Smooth muscle cell (in vitro differentiated cells): ENCODE data around the gene MYH10. TPM values are rescaled to one million over a fixed set of nuclear protein-coding genes. Genes with fewer than 3 reads are reported as not detected.

Experiments
- DNase-seq: peaks from one replicate; lab custom pipeline; 2025; ENCODE audit not compliant: unreplicated experiment; lab: John Stamatoyannopoulos, UW
- H2AFZ ChIP-seq: fragments of 200-600 bp; sonication (generic); 2 replicates; pipeline ENCODE4 v1.6.0; 2016; ENCODE audit warnings: antibody characterized with exemption, low read depth, mild to moderate bottlenecking
- H3F3A ChIP-seq: fragments of 200-600 bp; sonication (generic); 2 replicates; pipeline ENCODE4 v1.6.0; 2017; ENCODE audit warnings: antibody characterized with exemption, low read depth
- H3K27ac ChIP-seq: fragments of 200-600 bp; sonication (generic); 2 replicates; pipeline ENCODE4 v1.5.1; 2016; ENCODE audit warnings: low read depth, mild to moderate bottlenecking
- H3K27me3 ChIP-seq: fragments of 200-600 bp; sonication (generic); 2 replicates; pipeline ENCODE4 v1.6.1; 2016; ENCODE audit warnings: low read depth, mild to moderate bottlenecking
- H3K36me3 ChIP-seq: fragments of 200-600 bp; sonication (generic); 2 replicates; pipeline ENCODE4 v1.5.1; 2016; ENCODE audit warnings: low read depth
- H3K4me1 ChIP-seq: fragments of 200-600 bp; sonication (generic); 2 replicates; pipeline ENCODE4 v1.5.1; 2016; ENCODE audit warnings: low read depth
- H3K4me2 ChIP-seq: fragments of 200-600 bp; sonication (generic); 2 replicates; pipeline ENCODE4 v1.6.0; 2016; ENCODE audit warnings: mild to moderate bottlenecking
- H3K4me3 ChIP-seq: fragments of 200-600 bp; sonication (generic); 2 replicates; pipeline ENCODE4 v1.5.1; 2016; ENCODE audit warnings: mild to moderate bottlenecking
- H3K79me2 ChIP-seq: fragments of 200-600 bp; sonication (generic); 2 replicates; pipeline ENCODE4 v1.6.0; 2016; ENCODE audit warnings: low read depth, mild to moderate bottlenecking
- H3K9ac ChIP-seq: fragments of 200-600 bp; sonication (generic); 2 replicates; pipeline ENCODE4 v1.6.0; 2016; ENCODE audit warnings: low read depth
- H3K9me3 ChIP-seq: fragments of 200-600 bp; sonication (generic); replicated peaks from 2 replicates; pipeline ENCODE4 v1.5.1; 2016; ENCODE audit warnings: low read depth
- H4K20me1 ChIP-seq: fragments of 200-600 bp; sonication (generic); 2 replicates; pipeline ENCODE4 v1.6.0; 2016; ENCODE audit warnings: low read depth
- WGBS: methylation state at CpG from one replicate; pipeline ENCODE4 v1.1.7; 2016; ENCODE audit warnings: low lambda C conversion rate; 5-methylcytosine and 5-hydroxymethylcytosine counted together
- polyA plus RNA-seq: library from polyadenylated mRNA; unstranded; fragments of >200 nt; fragmentation: Nextera tagmentation; extraction: Ambion mirVana; gene quantifications from 2 replicates; pipeline ENCODE4 v1.2.1, GENCODE V29; 2016
- total RNA-seq: library from RNA; depleted of rRNA; stranded (reverse); fragments of >200 nt; gene quantifications from 2 replicates; pipeline ENCODE4 v1.2.3, GENCODE V29; 2014
- TF ChIP-seq, protein P1 (sequence below): fragments of 200-600 bp; sonication (generic); IDR thresholded peaks from 2 replicates; pipeline ENCODE4 v1.5.1; 2017; ENCODE audit warnings: borderline replicate concordance, mild to moderate bottlenecking, antibody characterized with exemption; ENCODE audit not compliant: insufficient read depth, poor library complexity, severe bottlenecking

The MYH10 gene
- total and polyA plus RNA-seq, 2 experiments from 2014 or later, result 112 to 146 TPM

DNA sequence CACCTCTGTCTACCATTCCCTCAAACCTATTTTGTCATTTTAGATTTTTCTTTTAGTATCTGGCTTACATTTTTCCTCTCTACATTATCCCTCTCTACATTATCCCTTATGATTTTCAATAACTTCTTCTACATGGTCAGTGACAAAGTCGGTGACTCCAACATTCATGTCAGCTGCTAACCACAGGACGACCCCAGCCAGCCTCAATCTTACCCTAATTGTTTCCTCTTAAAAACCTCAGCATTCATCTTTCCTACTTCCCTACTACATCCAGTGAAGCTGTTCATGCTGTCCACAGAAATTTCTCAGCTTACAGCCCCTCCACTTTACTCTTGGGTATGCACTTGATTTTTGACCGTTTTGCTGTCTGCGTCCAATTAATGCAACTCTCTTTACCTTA is 8.3 kb downstream of the MYH10 start:
- H3K79me2 ChIP-seq, result peaks cover 100% of the 10 kb centered on the region
- peaks cover 3% of the 10 kb centered on the region for H3K36me3 ChIP-seq
- no peaks in the 10 kb centered on the region for H3K9me3 ChIP-seq
- H2AFZ ChIP-seq, result no peak overlapping the region
- peaks cover 11% of the 10 kb centered on the region for H3F3A ChIP-seq
- DNase-seq, result no peak
- H3K9ac ChIP-seq, result peak overlapping the region; percentile 23
- WGBS, result 73% methylated on average over 4 of the region's 4 CpGs
- H4K20me1 ChIP-seq, result peaks cover 100% of the 10 kb centered on the region
- TF ChIP-seq, protein P1, sequence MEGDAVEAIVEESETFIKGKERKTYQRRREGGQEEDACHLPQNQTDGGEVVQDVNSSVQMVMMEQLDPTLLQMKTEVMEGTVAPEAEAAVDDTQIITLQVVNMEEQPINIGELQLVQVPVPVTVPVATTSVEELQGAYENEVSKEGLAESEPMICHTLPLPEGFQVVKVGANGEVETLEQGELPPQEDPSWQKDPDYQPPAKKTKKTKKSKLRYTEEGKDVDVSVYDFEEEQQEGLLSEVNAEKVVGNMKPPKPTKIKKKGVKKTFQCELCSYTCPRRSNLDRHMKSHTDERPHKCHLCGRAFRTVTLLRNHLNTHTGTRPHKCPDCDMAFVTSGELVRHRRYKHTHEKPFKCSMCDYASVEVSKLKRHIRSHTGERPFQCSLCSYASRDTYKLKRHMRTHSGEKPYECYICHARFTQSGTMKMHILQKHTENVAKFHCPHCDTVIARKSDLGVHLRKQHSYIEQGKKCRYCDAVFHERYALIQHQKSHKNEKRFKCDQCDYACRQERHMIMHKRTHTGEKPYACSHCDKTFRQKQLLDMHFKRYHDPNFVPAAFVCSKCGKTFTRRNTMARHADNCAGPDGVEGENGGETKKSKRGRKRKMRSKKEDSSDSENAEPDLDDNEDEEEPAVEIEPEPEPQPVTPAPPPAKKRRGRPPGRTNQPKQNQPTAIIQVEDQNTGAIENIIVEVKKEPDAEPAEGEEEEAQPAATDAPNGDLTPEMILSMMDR, result no peak
- peaks cover 11% of the 10 kb centered on the region for H3K4me1 ChIP-seq
- no peaks in the 10 kb centered on the region for H3K27me3 ChIP-seq
- peak overlapping the region; percentile 58 for H3K27ac ChIP-seq
- no peak overlapping the region for H3K4me3 ChIP-seq
- H3K4me2 ChIP-seq, result peak overlapping the region; percentile 73

DNA sequence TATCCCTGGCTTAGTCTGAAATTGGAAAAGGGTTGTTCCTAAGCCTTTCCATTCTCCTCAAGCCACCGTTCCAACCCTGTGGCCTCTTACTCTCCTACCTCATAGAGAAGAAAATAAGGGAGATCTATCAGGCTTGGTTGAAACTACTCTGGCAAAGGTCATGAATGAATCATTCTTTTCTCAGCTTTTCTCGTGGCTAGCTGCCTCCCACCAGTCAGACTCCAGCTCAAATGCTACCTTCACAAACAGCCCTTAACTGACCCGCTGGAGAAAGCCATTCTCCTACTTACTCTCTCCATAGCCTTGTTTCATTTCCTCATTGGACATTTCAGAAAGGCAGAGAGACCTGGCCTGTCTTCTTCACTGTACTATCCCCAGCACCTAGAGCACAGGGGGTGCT is 8.9 kb downstream of the MYH10 start:
- Histone ChIP-seq H3K27ac (peak overlapping the region; percentile 58), H4K20me1 (peaks cover 97% of the 10 kb centered on the region), H3K9ac (peak overlapping the region; percentile 23), H3K4me1 (peaks cover 11% of the 10 kb centered on the region), H2AFZ (no peak overlapping the region), H3K27me3 (no peaks in the 10 kb centered on the region), H3F3A (peaks cover 11% of the 10 kb centered on the region), H3K9me3 (no peaks in the 10 kb centered on the region), H3K36me3 (peaks cover 3% of the 10 kb centered on the region), H3K4me2 (peak overlapping the region; percentile 73), H3K4me3 (no peak overlapping the region), H3K79me2 (peaks cover 100% of the 10 kb centered on the region)
- TF ChIP-seq, protein P1, result no peak
- no peak for DNase-seq
- 26% methylated on average over 3 of the region's 3 CpGs for WGBS

DNA sequence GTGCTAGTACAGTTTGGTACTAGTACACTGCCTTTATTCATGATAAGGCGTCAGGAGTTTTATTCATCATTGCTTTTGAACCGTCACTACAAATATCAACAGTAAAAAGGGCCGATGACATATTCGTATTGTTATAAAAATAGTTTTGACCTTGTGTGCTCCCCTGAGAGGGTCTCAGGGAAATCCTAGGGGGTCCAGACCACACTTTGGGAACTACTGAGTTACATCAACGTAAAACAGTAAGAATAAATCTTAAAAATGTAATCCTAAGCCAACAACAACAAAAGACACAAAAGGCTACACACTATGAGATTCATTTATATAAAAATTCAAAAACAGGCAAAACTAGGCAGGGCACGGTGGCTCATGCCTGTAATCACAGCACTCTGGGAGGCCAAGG is 11.2 kb downstream of the MYH10 start:
- WGBS, result 94% methylated on average over 6 of the region's 6 CpGs

DNA sequence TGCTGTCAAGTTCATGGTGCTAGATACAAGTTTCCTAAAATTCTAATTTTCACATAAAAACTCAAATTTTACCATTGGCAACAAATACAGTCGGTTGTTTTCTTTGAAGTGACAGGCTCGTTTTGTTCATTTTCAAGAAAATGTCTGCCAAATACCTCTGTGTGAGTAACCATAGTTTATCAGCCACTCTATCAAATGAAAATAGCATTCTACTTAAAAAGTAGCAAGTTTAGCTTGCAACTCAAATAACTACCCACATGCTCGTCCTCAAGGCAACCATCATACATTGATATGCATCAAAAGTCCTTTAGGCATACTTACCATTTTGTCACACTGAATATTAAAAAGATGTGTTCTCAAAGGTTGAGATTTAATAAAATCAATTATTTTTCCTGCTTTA is 11.7 kb downstream of the MYH10 start:
- Histone ChIP-seq H2AFZ (no peak overlapping the region), H4K20me1 (peaks cover 93% of the 10 kb centered on the region), H3K36me3 (peaks cover 3% of the 10 kb centered on the region), H3K79me2 (peaks cover 98% of the 10 kb centered on the region), H3F3A (peaks cover 26% of the 10 kb centered on the region), H3K9ac (no peak overlapping the region), H3K27ac (no peak overlapping the region), H3K4me3 (no peak overlapping the region), H3K4me2 (no peak overlapping the region), H3K27me3 (no peaks in the 10 kb centered on the region), H3K4me1 (peaks cover 10% of the 10 kb centered on the region), H3K9me3 (no peaks in the 10 kb centered on the region)
- 72% methylated on average over 3 of the region's 3 CpGs for WGBS
- TF ChIP-seq, protein P1, result no peak
- DNase-seq, result no peak

More for the DNA sequence above, 11.2 kb downstream of the MYH10 start:
- peaks cover 93% of the 10 kb centered on the region for H4K20me1 ChIP-seq
- no peaks in the 10 kb centered on the region for H3K27me3 ChIP-seq
- H3K27ac ChIP-seq, result no peak overlapping the region
- H3K36me3 ChIP-seq, result peaks cover 3% of the 10 kb centered on the region
- H3K9me3 ChIP-seq, result no peaks in the 10 kb centered on the region
- TF ChIP-seq, protein P1, result no peak
- no peak overlapping the region for H2AFZ ChIP-seq
- peaks cover 23% of the 10 kb centered on the region for H3F3A ChIP-seq
- peaks cover 11% of the 10 kb centered on the region for H3K4me1 ChIP-seq
- no peak for DNase-seq
- no peak overlapping the region for H3K4me2 ChIP-seq
- no peak overlapping the region for H3K4me3 ChIP-seq
- no peak overlapping the region for H3K9ac ChIP-seq
- peaks cover 100% of the 10 kb centered on the region for H3K79me2 ChIP-seq
